IPS DF 6.9 (cell line): Measurements from ENCODE around the gene CIAO1.

ENCODE experiments used
- DNase-seq: peaks from one replicate; pipeline ENCODE4 v3.0.0-alpha.2; 2013; ENCODE audit warnings: low read depth, low spot score
- H3K27ac ChIP-seq: one replicate; pipeline ENCODE4 v1.5.1; 2013; ENCODE audit warnings: low read length, control low read depth
- H3K27me3 ChIP-seq: 2 replicates; pipeline ENCODE4 v1.6.1; 2013; ENCODE audit warnings: mild to moderate bottlenecking, low read length; ENCODE audit not compliant: control insufficient read depth, insufficient read depth
- H3K36me3 ChIP-seq: 2 replicates; pipeline ENCODE4 v1.6.1; 2013; ENCODE audit warnings: low read length; ENCODE audit not compliant: control insufficient read depth, insufficient read depth
- H3K4me1 ChIP-seq: 2 replicates; pipeline ENCODE4 v1.6.1; 2013; ENCODE audit warnings: low read length; ENCODE audit not compliant: control insufficient read depth, insufficient read depth
- H3K4me3 ChIP-seq: 2 replicates; pipeline ENCODE4 v1.5.1; 2013; ENCODE audit warnings: mild to moderate bottlenecking, low read length
- H3K9me3 ChIP-seq: 2 replicates; pipeline ENCODE4 v1.6.1; 2013; ENCODE audit warnings: low read length, inconsistent platforms; ENCODE audit not compliant: control insufficient read depth, insufficient read depth
- WGBS: extraction: QIAGEN DNeasy Blood & Tissue Kit; methylation state at CpG from one replicate; pipeline ENCODE4 v1.1.7; 2013; ENCODE audit warnings: mixed read lengths, missing lambda C conversion rate; ENCODE audit not compliant: insufficient read length, insufficient coverage; 5-methylcytosine and 5-hydroxymethylcytosine counted together

Gene CIAO1

GRCh38 chr2:96306370-96306769 lies 40.3 kb downstream of the CIAO1 start:
- WGBS, result no CpG with 5 or more reads among the region's 3 CpGs
- H3K4me1 ChIP-seq, result no peaks in the 10 kb centered on the region
- DNase-seq, result no peak
- H3K27ac ChIP-seq, result no peak overlapping the region
- peaks cover 13% of the 10 kb centered on the region; the same call in 1 of the 2 replicates for H3K36me3 ChIP-seq
- no peaks in the 10 kb centered on the region for H3K27me3 ChIP-seq
- no peaks in the 10 kb centered on the region for H3K9me3 ChIP-seq
- peak overlapping the region; percentile 87; the same call in 1 of the 2 replicates for H3K4me3 ChIP-seq

- DNase-seq, result no peak
- Histone ChIP-seq H3K4me3 (no peak overlapping the region), H3K27ac (no peak overlapping the region), H3K4me1 (no peaks in the 10 kb centered on the region), H3K9me3 (no peaks in the 10 kb centered on the region), H3K36me3 (peaks cover under 1% of the 10 kb centered on the region; the same call in 1 of the 2 replicates), H3K27me3 (no peaks in the 10 kb centered on the region)
- WGBS, result no CpG with 5 or more reads among the region's 5 CpGs
These were observed 42.2 kb downstream of the CIAO1 start for GRCh38 chr2:96308248-96308647.

GRCh38 chr2:96315005-96315399 lies 49.0 kb downstream of the CIAO1 start:
- no CpG with 5 or more reads among the region's 3 CpGs for whole genome bisulfite sequencing
- H3K27ac ChIP-seq, result no peak overlapping the region
- no peak for DNase-seq
- no peaks in the 10 kb centered on the region for H3K4me1 ChIP-seq
- no peaks in the 10 kb centered on the region for H3K36me3 ChIP-seq
- no peak overlapping the region for H3K4me3 ChIP-seq
- peaks cover 2% of the 10 kb centered on the region; the same call in 1 of the 2 replicates for H3K27me3 ChIP-seq
- H3K9me3 ChIP-seq, result no peaks in the 10 kb centered on the region

- DNase-seq, result no peak
- H3K27ac ChIP-seq, result no peak overlapping the region
- no peaks in the 10 kb centered on the region for H3K9me3 ChIP-seq
- no peak overlapping the region for H3K4me3 ChIP-seq
- no CpG with 5 or more reads among the region's 7 CpGs for WGBS
- peaks cover 2% of the 10 kb centered on the region for H3K27me3 ChIP-seq
- H3K4me1 ChIP-seq, result no peaks in the 10 kb centered on the region
- no peaks in the 10 kb centered on the region for H3K36me3 ChIP-seq
These were observed 49.5 kb downstream of the CIAO1 start for GRCh38 chr2:96315400-96316071.

DNA sequence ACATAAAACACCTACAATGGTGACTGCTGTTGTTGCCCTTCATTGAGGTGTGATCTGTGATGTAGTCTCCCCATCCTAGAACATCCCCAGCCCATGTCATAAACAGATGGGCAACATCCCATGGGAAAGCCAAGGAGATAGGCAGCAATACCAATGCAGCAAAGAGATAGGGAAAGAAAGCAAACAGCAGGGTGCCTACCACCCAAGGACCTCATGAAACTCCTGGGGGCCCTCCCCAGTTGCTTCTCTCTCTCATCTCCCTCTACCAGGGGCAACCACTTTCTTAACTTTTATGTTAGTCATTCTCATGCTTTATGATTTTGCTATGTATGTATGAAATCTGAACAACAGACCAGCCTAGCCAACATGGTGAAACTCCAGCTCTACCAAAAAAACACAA lies 51.0 kb downstream of the CIAO1 start:
- Histone ChIP-seq H3K4me3 (no peak overlapping the region), H3K9me3 (no peaks in the 10 kb centered on the region), H3K27me3 (peaks cover 8% of the 10 kb centered on the region), H3K4me1 (no peaks in the 10 kb centered on the region), H3K27ac (no peak overlapping the region), H3K36me3 (no peaks in the 10 kb centered on the region)
- DNase-seq, result no peak

GRCh38 chr2:96317584-96317997 lies 51.6 kb downstream of the CIAO1 start:
- Histone ChIP-seq H3K36me3 (no peaks in the 10 kb centered on the region), H3K27me3 (peaks cover 8% of the 10 kb centered on the region), H3K9me3 (no peaks in the 10 kb centered on the region), H3K27ac (no peak overlapping the region), H3K4me1 (no peaks in the 10 kb centered on the region), H3K4me3 (no peak overlapping the region)
- WGBS, result no CpG with 5 or more reads among the region's 4 CpGs
- no peak for DNase-seq

GRCh38 chr2:96318723-96319122 lies 52.7 kb downstream of the CIAO1 start:
- no peaks in the 10 kb centered on the region for H3K36me3 ChIP-seq
- no CpG with 5 or more reads among the region's 4 CpGs for WGBS
- DNase-seq, result no peak
- no peak overlapping the region for H3K4me3 ChIP-seq
- peaks cover 10% of the 10 kb centered on the region for H3K27me3 ChIP-seq
- H3K27ac ChIP-seq, result no peak overlapping the region
- H3K9me3 ChIP-seq, result no peaks in the 10 kb centered on the region
- no peaks in the 10 kb centered on the region for H3K4me1 ChIP-seq

DNA sequence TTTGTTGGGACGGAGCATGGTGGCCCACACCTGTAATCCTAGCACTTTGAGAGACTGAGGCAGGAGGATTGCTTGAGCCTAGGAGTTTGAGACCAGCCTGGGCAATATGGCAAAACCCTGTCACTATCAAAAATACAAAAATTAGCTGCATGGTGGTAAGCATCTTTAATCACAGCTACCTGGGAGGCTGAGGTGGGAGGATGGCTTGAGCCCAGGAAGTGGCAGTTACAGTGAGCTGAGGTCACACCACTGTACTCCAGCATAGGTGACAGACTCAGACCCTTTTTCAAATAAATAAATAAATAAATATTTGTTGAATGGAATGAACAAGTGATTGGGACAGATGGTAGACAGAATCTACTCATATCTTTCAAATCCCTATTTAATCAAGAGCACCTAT lies 53.4 kb downstream of the CIAO1 start:
- H3K4me3 ChIP-seq, result no peak overlapping the region
- WGBS, result no CpG with 5 or more reads among the region's 1 CpG

DNA sequence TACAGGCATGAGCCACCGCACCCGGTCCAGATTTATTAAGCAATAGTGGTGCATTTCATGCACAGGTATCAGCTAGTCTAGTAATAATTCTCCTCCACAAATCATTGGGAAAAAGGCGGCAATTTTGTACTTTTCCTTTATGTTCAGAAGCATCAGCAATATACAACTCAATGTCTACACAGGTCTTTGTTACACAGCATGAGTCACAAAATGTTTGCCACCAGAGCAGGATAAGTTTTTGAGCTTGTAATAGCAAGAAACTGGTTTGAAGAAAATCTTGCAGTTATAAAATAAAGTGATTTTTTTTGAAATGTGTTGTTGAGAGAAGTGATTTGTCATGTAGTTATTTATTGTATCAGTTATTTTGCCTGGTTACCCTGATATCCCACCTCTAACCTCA lies 54.3 kb downstream of the CIAO1 start:
- Histone ChIP-seq H3K27ac (no peak overlapping the region), H3K4me3 (no peak overlapping the region), H3K36me3 (no peaks in the 10 kb centered on the region), H3K27me3 (peaks cover 10% of the 10 kb centered on the region), H3K4me1 (no peaks in the 10 kb centered on the region), H3K9me3 (no peaks in the 10 kb centered on the region)
- no peak for DNase-seq
- WGBS, result no CpG with 5 or more reads among the region's 3 CpGs

More for the DNA sequence above, 53.4 kb downstream of the CIAO1 start:
- Histone ChIP-seq H3K4me1 (no peaks in the 10 kb centered on the region), H3K36me3 (no peaks in the 10 kb centered on the region), H3K9me3 (no peaks in the 10 kb centered on the region), H3K27ac (no peak overlapping the region), H3K27me3 (peaks cover 10% of the 10 kb centered on the region)
- no peak for DNase-seq

- Histone ChIP-seq H3K4me3 (peak overlapping the region; percentile 40; the same call in 1 of the 2 replicates), H3K9me3 (no peaks in the 10 kb centered on the region), H3K27ac (no peak overlapping the region), H3K4me1 (no peaks in the 10 kb centered on the region; the same call in 1 of the 2 replicates), H3K36me3 (no peaks in the 10 kb centered on the region), H3K27me3 (peaks cover 10% of the 10 kb centered on the region)
- DNase-seq, result no peak
- no CpG with 5 or more reads among the region's 41 CpGs for WGBS
These were observed 55.0 kb downstream of the CIAO1 start for GRCh38 chr2:96320728-96321622.
